ENCODE data around the gene SH2D3C.

The SH2D3C gene

DNA sequence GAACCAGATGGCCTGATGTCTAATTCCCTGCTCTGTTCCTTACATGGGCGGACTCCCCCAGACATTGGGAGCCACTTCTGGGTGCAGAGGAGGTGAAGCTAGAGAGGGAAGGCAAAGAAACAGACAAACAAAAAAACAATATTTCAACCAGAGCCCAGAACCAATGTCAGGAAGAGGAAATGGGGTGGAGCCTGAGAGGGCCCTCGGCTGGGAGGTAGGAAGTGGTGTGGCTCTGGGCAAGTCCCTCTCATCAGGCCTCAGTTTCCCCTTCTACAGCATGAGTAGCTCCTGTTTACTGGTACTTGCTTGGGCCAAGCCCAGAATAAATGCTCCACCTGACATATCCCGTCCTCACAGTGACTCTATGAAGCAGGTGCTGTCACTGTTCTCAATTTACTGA, 11.1 kb downstream of the SH2D3C start:
- no peaks in the 10 kb centered on the region for H3K9me3 ChIP-seq
- peaks cover 10% of the 10 kb centered on the region for H3K4me1 ChIP-seq
- H3K27me3 ChIP-seq = no peaks in the 10 kb centered on the region
- DNase-seq = no peak
- H3K4me3 ChIP-seq (ENCODE audit: low read depth, low read length) = no peak overlapping the region
- H3K36me3 ChIP-seq = no peaks in the 10 kb centered on the region
- TF ChIP-seq, protein P1, sequence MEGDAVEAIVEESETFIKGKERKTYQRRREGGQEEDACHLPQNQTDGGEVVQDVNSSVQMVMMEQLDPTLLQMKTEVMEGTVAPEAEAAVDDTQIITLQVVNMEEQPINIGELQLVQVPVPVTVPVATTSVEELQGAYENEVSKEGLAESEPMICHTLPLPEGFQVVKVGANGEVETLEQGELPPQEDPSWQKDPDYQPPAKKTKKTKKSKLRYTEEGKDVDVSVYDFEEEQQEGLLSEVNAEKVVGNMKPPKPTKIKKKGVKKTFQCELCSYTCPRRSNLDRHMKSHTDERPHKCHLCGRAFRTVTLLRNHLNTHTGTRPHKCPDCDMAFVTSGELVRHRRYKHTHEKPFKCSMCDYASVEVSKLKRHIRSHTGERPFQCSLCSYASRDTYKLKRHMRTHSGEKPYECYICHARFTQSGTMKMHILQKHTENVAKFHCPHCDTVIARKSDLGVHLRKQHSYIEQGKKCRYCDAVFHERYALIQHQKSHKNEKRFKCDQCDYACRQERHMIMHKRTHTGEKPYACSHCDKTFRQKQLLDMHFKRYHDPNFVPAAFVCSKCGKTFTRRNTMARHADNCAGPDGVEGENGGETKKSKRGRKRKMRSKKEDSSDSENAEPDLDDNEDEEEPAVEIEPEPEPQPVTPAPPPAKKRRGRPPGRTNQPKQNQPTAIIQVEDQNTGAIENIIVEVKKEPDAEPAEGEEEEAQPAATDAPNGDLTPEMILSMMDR (IDR thresholded peaks at IDR 0.05; ENCODE audit: low read depth, low read length) = no peak

GRCh38 chr9:127765418-127765817, 13.0 kb downstream of the SH2D3C start:
- TF ChIP-seq, protein P1 (IDR thresholded peaks at IDR 0.05; ENCODE audit: low read depth, low read length) = no peak
- no peak overlapping the region for H3K4me3 ChIP-seq (ENCODE audit: low read depth, low read length)
- H3K36me3 ChIP-seq = no peaks in the 10 kb centered on the region
- no peaks in the 10 kb centered on the region for H3K27me3 ChIP-seq
- H3K4me1 ChIP-seq = peaks cover 18% of the 10 kb centered on the region
- DNase-seq = no peak
- no peaks in the 10 kb centered on the region for H3K9me3 ChIP-seq

- TF ChIP-seq, protein P1 (IDR thresholded peaks at IDR 0.05; ENCODE audit: low read depth, low read length) = peak; percentile 41
- H3K9me3 ChIP-seq = no peaks in the 10 kb centered on the region
- H3K36me3 ChIP-seq = no peaks in the 10 kb centered on the region
- H3K4me1 ChIP-seq = peaks cover 18% of the 10 kb centered on the region
- no peak for DNase-seq
- no peaks in the 10 kb centered on the region for H3K27me3 ChIP-seq
- no peak overlapping the region for H3K4me3 ChIP-seq (ENCODE audit: low read depth, low read length)
These were observed 14.5 kb downstream of the SH2D3C start for GRCh38 chr9:127763918-127764384.

DNA sequence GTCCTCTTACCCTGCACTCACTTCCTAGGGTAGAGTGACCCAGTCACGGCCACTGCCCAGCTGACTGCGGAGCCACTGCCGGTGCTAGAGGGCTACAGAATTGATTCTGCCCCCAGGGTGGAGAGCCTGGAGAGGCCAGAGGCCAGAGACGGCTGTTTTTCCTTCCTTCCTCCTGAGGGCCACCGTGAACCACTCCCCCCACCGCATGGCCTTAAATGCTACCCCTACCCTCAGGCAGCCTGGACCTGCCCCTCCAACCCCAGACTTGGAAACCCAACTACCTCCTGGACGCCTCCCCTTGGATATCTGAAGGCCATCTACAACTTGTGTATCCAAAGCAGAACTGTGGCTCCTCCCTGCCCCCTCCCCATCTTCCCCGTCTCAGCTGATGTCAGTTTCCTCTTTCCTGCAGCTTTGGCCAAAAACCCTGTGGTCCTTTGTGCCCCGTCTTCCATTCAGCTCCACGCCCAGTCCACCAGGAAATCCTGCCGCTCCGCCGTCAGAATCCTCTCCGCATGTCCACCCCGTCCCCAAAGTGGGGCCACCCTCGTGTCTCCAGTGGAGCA, 16.3 kb downstream of the SH2D3C start:
- TF ChIP-seq, protein P1 (IDR thresholded peaks at IDR 0.05; ENCODE audit: low read depth, low read length) = no peak
- Histone ChIP-seq H3K4me1 (peaks cover 15% of the 10 kb centered on the region), H3K27me3 (no peaks in the 10 kb centered on the region), H3K9me3 (no peaks in the 10 kb centered on the region), H3K4me3 (ENCODE audit: low read depth, low read length) (no peak overlapping the region), H3K36me3 (no peaks in the 10 kb centered on the region)
- DNase-seq = no peak

GRCh38 chr9:127761491-127761956, 16.9 kb downstream of the SH2D3C start:
- no peaks in the 10 kb centered on the region for H3K27me3 ChIP-seq
- H3K4me1 ChIP-seq = peaks cover 15% of the 10 kb centered on the region
- TF ChIP-seq, protein P1 (IDR thresholded peaks at IDR 0.05; ENCODE audit: low read depth, low read length) = no peak
- no peaks in the 10 kb centered on the region for H3K9me3 ChIP-seq
- H3K4me3 ChIP-seq (ENCODE audit: low read depth, low read length) = no peak overlapping the region
- DNase-seq = peak; percentile 67
- H3K36me3 ChIP-seq = no peaks in the 10 kb centered on the region

DNA sequence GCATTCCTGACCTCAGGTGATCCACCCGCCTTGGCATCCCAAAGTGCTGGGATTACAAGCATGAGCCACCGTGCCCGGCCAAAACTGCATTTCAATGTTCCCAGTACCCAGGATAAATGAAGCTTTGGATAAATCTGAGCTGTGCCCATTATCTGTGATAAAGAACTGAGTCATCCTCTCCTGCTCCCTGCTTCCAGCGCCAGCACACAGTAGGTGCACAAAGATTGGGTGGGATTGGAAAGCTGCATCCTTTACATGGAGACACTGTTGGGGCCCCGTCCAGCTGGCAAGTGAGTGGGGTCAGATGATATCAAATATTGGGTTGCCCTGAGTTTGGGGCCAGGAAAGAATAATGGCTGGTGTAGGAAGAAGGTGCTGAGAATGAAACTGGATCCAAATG, 17.4 kb downstream of the SH2D3C start:
- H3K27me3 ChIP-seq = no peaks in the 10 kb centered on the region
- no peak for DNase-seq
- no peak overlapping the region for H3K4me3 ChIP-seq (ENCODE audit: low read depth, low read length)
- no peaks in the 10 kb centered on the region for H3K36me3 ChIP-seq
- H3K4me1 ChIP-seq = peaks cover 15% of the 10 kb centered on the region
- TF ChIP-seq, protein P1 (IDR thresholded peaks at IDR 0.05; ENCODE audit: low read depth, low read length) = no peak
- no peaks in the 10 kb centered on the region for H3K9me3 ChIP-seq

All from BE2C (cell line).